H9 (cell line): ENCODE data around the gene PPL. TPM values are rescaled to one million over a fixed set of nuclear protein-coding genes. Genes with fewer than 3 reads are reported as not detected.
"Not testable (repeated sequence)": the region's sequence is repeated elsewhere in the genome, so short reads cannot be mapped to it uniquely, and the experiment has no call there.

Source experiments
- DNase-seq: peaks from one replicate; pipeline ENCODE4 v3.0.0-alpha.2; 2017
- H2AFZ ChIP-seq: one replicate; pipeline ENCODE4 v1.6.1; 2013; ENCODE audit warnings: mild to moderate bottlenecking, low read length, control low read depth, moderate library complexity
- H2AK5ac ChIP-seq: 2 replicates; pipeline ENCODE4 v1.6.1; 2013; ENCODE audit warnings: low read length, control low read depth, mixed read lengths; ENCODE audit not compliant: insufficient read length
- H2BK120ac ChIP-seq: one replicate; pipeline ENCODE4 v1.6.1; 2013; ENCODE audit warnings: low read depth, mild to moderate bottlenecking, low read length, control low read depth, inconsistent platforms; ENCODE audit not compliant: poor library complexity, severe bottlenecking
- H2BK12ac ChIP-seq: 2 replicates; pipeline ENCODE4 v1.6.1; 2013; ENCODE audit warnings: low read length, control low read depth, mixed read lengths, low read depth; ENCODE audit not compliant: insufficient read length
- H2BK15ac ChIP-seq: 2 replicates; pipeline ENCODE4 v1.6.1; 2013; ENCODE audit warnings: low read depth, low read length, control low read depth
- H2BK20ac ChIP-seq: one replicate; pipeline ENCODE4 v1.6.1; 2013; ENCODE audit warnings: low read depth, mild to moderate bottlenecking, low read length, control low read depth, inconsistent platforms; ENCODE audit not compliant: poor library complexity, severe bottlenecking
- H2BK5ac ChIP-seq: 2 replicates; pipeline ENCODE4 v1.6.1; 2013; ENCODE audit warnings: low read length, control low read depth, mixed read lengths; ENCODE audit not compliant: insufficient read length
- H3K14ac ChIP-seq: 2 replicates; pipeline ENCODE4 v1.6.1; 2013; ENCODE audit warnings: low read length, control low read depth; ENCODE audit not compliant: insufficient read depth
- H3K18ac ChIP-seq: 2 replicates; pipeline ENCODE4 v1.6.1; 2013; ENCODE audit warnings: low read depth, mild to moderate bottlenecking, mixed read lengths, low read length, control low read depth; ENCODE audit not compliant: insufficient read length
- H3K23ac ChIP-seq: 2 replicates; pipeline ENCODE4 v1.6.1; 2013; ENCODE audit warnings: low read length, control low read depth, mixed read lengths, low read depth; ENCODE audit not compliant: insufficient read length
- H3K23me2 ChIP-seq: 2 replicates; pipeline ENCODE4 v1.6.1; 2013; ENCODE audit warnings: low read depth, mild to moderate bottlenecking, mixed read lengths, low read length, control low read depth; ENCODE audit not compliant: insufficient read length, poor library complexity, severe bottlenecking
- H3K27ac ChIP-seq: 2 replicates; pipeline ENCODE4 v1.5.1; 2013; ENCODE audit warnings: low read length, control low read depth, mixed read lengths, low read depth; ENCODE audit not compliant: insufficient read length
- H3K27me3 ChIP-seq: 2 replicates; pipeline ENCODE4 v1.6.1; 2013; ENCODE audit warnings: low read length, control low read depth, inconsistent platforms; ENCODE audit not compliant: insufficient read depth
- H3K4ac ChIP-seq: 2 replicates; pipeline ENCODE4 v1.6.1; 2013; ENCODE audit warnings: low read depth, mild to moderate bottlenecking, control low read depth, inconsistent platforms, low read length, moderate library complexity
- H3K4me1 ChIP-seq: 2 replicates; pipeline ENCODE4 v1.6.1; 2013; ENCODE audit warnings: low read length, control low read depth, inconsistent platforms; ENCODE audit not compliant: insufficient read depth
- H3K4me2 ChIP-seq: 2 replicates; pipeline ENCODE4 v1.6.1; 2013; ENCODE audit warnings: low read length, control low read depth, mixed read lengths; ENCODE audit not compliant: insufficient read length, insufficient read depth
- H3K56ac ChIP-seq: 2 replicates; pipeline ENCODE4 v1.6.1; 2013; ENCODE audit warnings: low read depth, mild to moderate bottlenecking, mixed read lengths, low read length, control low read depth; ENCODE audit not compliant: insufficient read length
- H3K79me1 ChIP-seq: 2 replicates; pipeline ENCODE4 v1.6.1; 2013; ENCODE audit warnings: low read depth, mild to moderate bottlenecking, moderate library complexity, low read length, control low read depth, inconsistent platforms; ENCODE audit not compliant: insufficient read depth, poor library complexity, severe bottlenecking
- H3K79me2 ChIP-seq: 2 replicates; pipeline ENCODE4 v1.6.1; 2013; ENCODE audit warnings: low read length, control low read depth, inconsistent platforms; ENCODE audit not compliant: insufficient read depth
- H3K9ac ChIP-seq: 2 replicates; pipeline ENCODE4 v1.6.1; 2013; ENCODE audit warnings: low read length, control low read depth, mixed read lengths; ENCODE audit not compliant: insufficient read length; ENCODE audit errors: extremely low read depth
- H3K9me3 ChIP-seq: one replicate; pipeline ENCODE4 v1.6.1; 2013; ENCODE audit warnings: low read depth, low read length, inconsistent platforms; ENCODE audit not compliant: control insufficient read depth
- H3T11ph ChIP-seq: one replicate; pipeline ENCODE4 v1.6.1; 2013; ENCODE audit warnings: mild to moderate bottlenecking, low read length, control low read depth, inconsistent platforms
- H4K20me1 ChIP-seq: one replicate; pipeline ENCODE4 v1.6.1; 2013; ENCODE audit not compliant: control insufficient read depth, insufficient read length, insufficient read depth
- H4K5ac ChIP-seq: 2 replicates; pipeline ENCODE4 v1.6.1; 2013; ENCODE audit warnings: low read depth, mild to moderate bottlenecking, mixed read lengths, low read length, control low read depth; ENCODE audit not compliant: insufficient read length
- H4K8ac ChIP-seq: replicated peaks from 2 replicates; pipeline ENCODE4 v1.6.1; 2013; ENCODE audit warnings: low read length, control low read depth, mixed read lengths, low read depth; ENCODE audit not compliant: insufficient read length
- H4K91ac ChIP-seq: 2 replicates; pipeline ENCODE4 v1.6.1; 2013; ENCODE audit warnings: low read depth, mild to moderate bottlenecking, moderate library complexity, mixed read lengths, low read length, control low read depth; ENCODE audit not compliant: insufficient read length
- H3K27ac Mint-ChIP-seq, 3 experiments: 2 replicates in 2 of 3; 3 replicates in 1 of 3; pipeline ENCODE4 v1.8.0; 2020 to 2021; ENCODE audit warnings: mixed read lengths in 3 of 3, mild to moderate bottlenecking in 1 of 3, moderate library complexity in 1 of 3
- H3K27me3 Mint-ChIP-seq: 2 replicates; pipeline ENCODE4 v1.8.0; 2021; ENCODE audit warnings: low read depth, mild to moderate bottlenecking, moderate library complexity, mixed read lengths
- H3K36me3 Mint-ChIP-seq, 3 experiments: 2 replicates in 2 of 3; 3 replicates in 1 of 3; pipeline ENCODE4 v1.8.0; 2020 to 2021; ENCODE audit warnings: low read depth in 3 of 3, mixed read lengths in 3 of 3; ENCODE audit not compliant: insufficient read depth in 1 of 3
- H3K4me1 Mint-ChIP-seq, 2 experiments: 2 replicates each; pipeline ENCODE4 v1.8.0; 2020; ENCODE audit warnings: mixed read lengths in 2 of 2
- H3K4me3 Mint-ChIP-seq, 2 experiments: 2 replicates in 1 of 2; 3 replicates in 1 of 2; pipeline ENCODE4 v1.8.0; 2020 to 2021; ENCODE audit warnings: mild to moderate bottlenecking in 2 of 2, mixed read lengths in 2 of 2, moderate library complexity in 1 of 2
- H3K9me3 Mint-ChIP-seq, 2 experiments: 2 replicates in 1 of 2; 3 replicates in 1 of 2; pipeline ENCODE4 v1.8.0; 2020; ENCODE audit warnings: mild to moderate bottlenecking in 2 of 2, mixed read lengths in 2 of 2, moderate library complexity in 1 of 2
- WGBS: extraction: QIAGEN DNeasy Blood & Tissue Kit; methylation state at CpG from one replicate; pipeline ENCODE4 v1.1.7; 2013; ENCODE audit warnings: missing lambda C conversion rate, low lambda C conversion rate, mixed read lengths; ENCODE audit not compliant: insufficient read length; ENCODE audit errors: extremely low coverage; 5-methylcytosine and 5-hydroxymethylcytosine counted together
- total RNA-seq: library from RNA; stranded (reverse); gene quantifications from 2 replicates; pipeline ENCODE4 v1.2.1, GENCODE V29; 2021
- TF ChIP-seq, protein P1 (sequence below): fragments of 200-600 bp; sonication (generic); conservative IDR thresholded peaks from 3 replicates; pipeline ENCODE4 v1.8.0; 2021; ENCODE audit warnings: antibody characterized with exemption, mild to moderate bottlenecking

PPL gene
- total RNA-seq, 1 experiment from 2014 or later, result 29.2 TPM

DNA sequence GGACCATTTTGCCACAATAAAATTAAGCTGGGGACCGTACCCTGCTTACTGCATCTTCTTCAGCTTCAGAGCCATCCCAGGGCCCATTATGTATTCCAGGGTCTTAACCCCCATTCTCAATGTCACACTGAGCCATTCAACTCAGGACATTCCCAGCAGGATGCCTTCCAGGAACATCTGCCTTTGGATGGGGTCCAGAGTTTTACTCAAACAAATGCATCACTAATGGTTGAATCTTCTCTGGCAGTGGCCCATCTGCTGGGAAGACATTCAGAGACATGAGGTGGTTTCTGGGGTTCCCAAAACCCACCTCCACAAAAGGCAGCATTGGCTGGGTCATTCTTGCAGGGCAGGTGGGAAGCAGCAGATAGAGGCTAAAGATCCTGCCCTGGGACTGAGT is 17.8 kb upstream of the PPL start:
- Histone ChIP-seq H2AK5ac (no peak overlapping the region), H2BK12ac (no peak overlapping the region), H4K20me1 (no peaks in the 10 kb centered on the region), H3K9me3 (no peaks in the 10 kb centered on the region), H3K23ac (no peak overlapping the region), H2AFZ (no peak overlapping the region), H4K91ac (no peak overlapping the region), H3K79me2 (no peaks in the 10 kb centered on the region), H4K5ac (no peak overlapping the region), H3K56ac (no peak overlapping the region), H2BK5ac (no peak overlapping the region), H3K4me1 (peaks cover 2% of the 10 kb centered on the region; the same call in 1 of the 2 replicates), H3K18ac (no peak overlapping the region), H3K79me1 (no peaks in the 10 kb centered on the region), H2BK15ac (no peak overlapping the region), H3K14ac (no peak overlapping the region), H3K9ac (no peak overlapping the region), H2BK120ac (no peak overlapping the region), H3K23me2 (peaks cover 4% of the 10 kb centered on the region), H3K4ac (no peak overlapping the region), H4K8ac (no peak overlapping the region), H3K4me2 (no peak overlapping the region), H2BK20ac (no peak overlapping the region), H3T11ph (no peak overlapping the region), H3K27ac (no peak overlapping the region), H3K27me3 (no peaks in the 10 kb centered on the region; the same call in 1 of the 2 replicates)
- Mint-ChIP-seq H3K4me3 (no peak overlapping the region), H3K27ac (no peak overlapping the region), H3K36me3 (no peaks in the 10 kb centered on the region), H3K27me3 (peaks cover 13% of the 10 kb centered on the region), H3K4me1 (peaks cover 11 to 30% of the 10 kb centered on the region in 2 experiments), H3K9me3 (no peaks in the 10 kb centered on the region; a peak in 1 of 5 replicates)
- no CpG with 5 or more reads among the region's 1 CpG for WGBS
- no peak for DNase-seq
- TF ChIP-seq, protein P1, sequence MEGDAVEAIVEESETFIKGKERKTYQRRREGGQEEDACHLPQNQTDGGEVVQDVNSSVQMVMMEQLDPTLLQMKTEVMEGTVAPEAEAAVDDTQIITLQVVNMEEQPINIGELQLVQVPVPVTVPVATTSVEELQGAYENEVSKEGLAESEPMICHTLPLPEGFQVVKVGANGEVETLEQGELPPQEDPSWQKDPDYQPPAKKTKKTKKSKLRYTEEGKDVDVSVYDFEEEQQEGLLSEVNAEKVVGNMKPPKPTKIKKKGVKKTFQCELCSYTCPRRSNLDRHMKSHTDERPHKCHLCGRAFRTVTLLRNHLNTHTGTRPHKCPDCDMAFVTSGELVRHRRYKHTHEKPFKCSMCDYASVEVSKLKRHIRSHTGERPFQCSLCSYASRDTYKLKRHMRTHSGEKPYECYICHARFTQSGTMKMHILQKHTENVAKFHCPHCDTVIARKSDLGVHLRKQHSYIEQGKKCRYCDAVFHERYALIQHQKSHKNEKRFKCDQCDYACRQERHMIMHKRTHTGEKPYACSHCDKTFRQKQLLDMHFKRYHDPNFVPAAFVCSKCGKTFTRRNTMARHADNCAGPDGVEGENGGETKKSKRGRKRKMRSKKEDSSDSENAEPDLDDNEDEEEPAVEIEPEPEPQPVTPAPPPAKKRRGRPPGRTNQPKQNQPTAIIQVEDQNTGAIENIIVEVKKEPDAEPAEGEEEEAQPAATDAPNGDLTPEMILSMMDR, result no peak

DNA sequence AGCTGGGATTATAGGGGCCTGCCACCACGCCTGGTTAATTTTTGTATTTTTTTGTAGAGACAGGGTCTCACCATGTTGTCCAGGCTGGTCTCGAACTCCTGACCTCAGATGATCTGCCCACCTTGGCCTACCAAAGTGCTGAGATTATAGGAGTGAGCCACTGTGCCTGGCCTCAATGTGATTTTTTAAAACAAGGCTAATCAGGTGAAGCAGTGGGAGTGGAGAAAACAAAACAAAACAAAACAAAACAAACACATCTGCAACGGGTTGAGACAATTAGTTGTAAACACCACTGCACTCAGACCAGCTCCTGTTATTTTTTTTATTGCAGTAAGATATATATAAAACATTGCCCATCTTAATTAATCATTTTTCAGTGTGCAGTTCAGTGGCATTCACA is 14.6 kb upstream of the PPL start:
- no CpG with 5 or more reads among the region's 3 CpGs for WGBS
- not testable (repeated sequence) for H2BK12ac ChIP-seq, H4K5ac ChIP-seq, H3K23ac ChIP-seq, H4K91ac ChIP-seq, H3K27me3 Mint-ChIP-seq, H3K9me3 Mint-ChIP-seq, H2BK120ac ChIP-seq, H3K23me2 ChIP-seq, H2BK20ac ChIP-seq, H3K4me3 Mint-ChIP-seq, H3K4me2 ChIP-seq, H3K36me3 Mint-ChIP-seq, DNase-seq, H2AK5ac ChIP-seq, H3K4ac ChIP-seq, H2BK15ac ChIP-seq, H3K56ac ChIP-seq, H3K79me1 ChIP-seq, H3K79me2 ChIP-seq, H3K27ac ChIP-seq, H4K20me1 ChIP-seq, H3K9me3 ChIP-seq, H2AFZ ChIP-seq, H3K4me1 ChIP-seq, H3K27ac Mint-ChIP-seq, H3T11ph ChIP-seq, H3K14ac ChIP-seq, H3K27me3 ChIP-seq, H2BK5ac ChIP-seq, H3K9ac ChIP-seq, H3K18ac ChIP-seq, H4K8ac ChIP-seq
- H3K4me1 Mint-ChIP-seq, result peaks cover 22 to 33% of the 10 kb centered on the region in 2 experiments
